ENCODE data around the gene PDE4B.
"Not testable (repeated sequence)": the region's sequence is repeated elsewhere in the genome, so short reads cannot be mapped to it uniquely, and the experiment has no call there.

Gene PDE4B

GRCh38 chr1:65995336-65995735 lies 202.6 kb downstream of the PDE4B start:
- no peak for DNase-seq (ENCODE audit: low read depth)

DNA sequence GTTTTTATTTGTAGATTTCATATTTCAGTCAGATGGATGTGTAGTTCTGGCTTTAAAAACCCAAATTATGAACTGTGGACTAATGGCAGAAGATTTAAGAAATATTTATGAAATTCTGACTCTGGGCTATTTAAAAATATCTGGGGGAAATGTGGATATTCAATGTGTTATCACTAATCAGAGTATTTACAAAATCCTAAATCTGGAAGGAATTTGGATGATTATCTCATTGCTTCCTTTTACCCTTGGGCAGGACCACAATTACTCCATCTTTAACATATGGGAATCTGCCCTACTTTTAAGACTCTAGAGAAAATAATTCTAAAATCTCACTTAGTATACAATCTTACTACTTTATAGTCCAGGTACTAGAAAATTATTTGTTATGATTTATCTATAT lies 203.2 kb downstream of the PDE4B start:
- DNase-seq (ENCODE audit: low read depth), result no peak

GRCh38 chr1:65997693-65998092 lies 205.0 kb downstream of the PDE4B start:
- DNase-seq (ENCODE audit: low read depth), result no peak

- DNase-seq (ENCODE audit: low read depth), result no peak
These were observed 206.3 kb downstream of the PDE4B start for GRCh38 chr1:65998763-65999583.

GRCh38 chr1:66000033-66000637 lies 207.4 kb downstream of the PDE4B start:
- no peak for DNase-seq (ENCODE audit: low read depth)

DNA sequence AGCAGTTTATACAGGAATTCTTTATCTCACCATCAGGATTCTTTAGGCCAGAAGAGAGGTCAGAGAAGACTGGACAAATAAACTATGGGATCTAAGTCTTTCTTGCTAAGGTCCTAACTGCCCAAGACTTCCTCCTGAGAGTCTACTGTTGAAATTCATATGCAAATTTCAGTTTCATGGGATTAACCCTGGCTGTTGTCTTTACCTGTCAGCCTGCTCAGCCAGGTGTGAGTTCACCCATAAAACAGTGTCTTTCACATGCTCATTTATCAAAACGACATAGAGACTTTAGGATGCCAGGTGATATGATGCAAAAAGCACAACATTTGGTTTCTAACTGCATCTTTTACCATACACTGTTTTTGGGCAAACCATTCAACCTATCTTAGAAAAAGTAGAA lies 211.0 kb downstream of the PDE4B start:
- no peak for DNase-seq (ENCODE audit: low read depth)

DNA sequence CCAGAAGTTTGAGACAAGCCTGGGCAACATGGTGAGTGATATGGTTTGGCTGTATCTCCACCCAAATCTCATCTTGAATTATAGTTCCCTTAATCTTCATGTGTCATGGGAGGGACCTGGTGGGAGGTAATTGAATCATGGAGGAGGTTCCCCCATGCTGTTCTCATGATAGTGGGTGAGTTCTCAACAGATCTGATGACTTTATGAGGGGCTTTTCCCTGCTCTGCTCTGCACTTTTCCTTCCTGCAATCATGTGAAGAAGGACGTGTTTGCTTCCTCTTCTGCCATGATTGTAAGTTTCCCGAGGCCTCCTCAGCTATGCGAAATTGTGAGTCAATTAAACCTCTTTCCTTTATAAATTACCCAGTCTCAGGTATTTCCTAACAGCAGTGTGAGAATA lies 213.8 kb downstream of the PDE4B start:
- not testable (repeated sequence) for DNase-seq (ENCODE audit: low read depth)

DNA sequence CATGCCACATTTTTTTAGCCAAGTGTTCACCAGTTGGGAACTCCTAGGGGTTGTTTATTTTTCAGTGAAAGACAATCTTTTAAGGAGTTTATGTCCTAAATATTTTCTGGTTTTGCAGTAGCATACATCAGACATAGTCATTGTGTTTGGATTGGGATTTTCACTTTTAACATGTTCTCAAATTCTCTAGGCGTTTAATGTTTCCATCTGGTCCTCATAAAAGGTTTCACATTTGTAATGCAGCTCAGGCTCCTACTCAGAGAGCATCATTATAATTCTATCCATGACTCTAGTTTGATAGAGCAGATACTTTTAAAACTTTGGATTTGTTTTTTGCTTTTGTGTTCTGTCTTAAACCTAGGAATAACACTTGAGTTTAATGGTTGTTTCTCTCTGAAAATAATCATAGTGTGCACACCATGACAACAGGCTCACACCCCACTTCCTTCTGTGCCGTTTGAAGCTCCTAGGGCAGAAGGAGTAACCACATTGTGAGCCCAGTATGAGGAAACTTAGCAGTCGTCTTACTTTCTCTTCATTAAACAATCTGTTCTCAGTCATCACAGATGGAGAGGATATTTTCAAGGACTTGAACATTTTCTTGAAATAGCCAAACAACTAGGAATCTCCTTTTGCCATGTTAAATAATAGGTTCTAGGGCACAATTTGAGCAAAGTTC lies 219.6 kb downstream of the PDE4B start:
- no peak for DNase-seq (ENCODE audit: low read depth)

DNA sequence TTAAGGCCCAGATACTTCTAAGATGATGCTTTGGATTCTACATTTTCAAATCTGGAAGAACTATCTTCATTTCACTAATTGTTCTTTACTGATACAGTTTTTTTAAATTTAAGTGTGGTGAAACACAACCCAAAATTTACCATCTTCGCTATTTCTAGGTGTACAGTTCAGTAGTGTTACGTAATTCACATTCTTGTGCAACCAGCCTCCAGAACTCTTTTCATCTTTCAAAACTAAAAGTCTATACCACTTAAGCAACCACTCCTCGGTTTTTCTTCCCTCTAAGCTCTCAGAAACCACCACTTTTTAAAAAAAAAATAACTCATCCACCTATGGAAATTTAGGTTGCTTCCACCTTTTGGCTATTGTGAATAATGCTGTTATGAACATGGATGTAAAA lies 220.7 kb downstream of the PDE4B start:
- DNase-seq (ENCODE audit: low read depth), result no peak

DNA sequence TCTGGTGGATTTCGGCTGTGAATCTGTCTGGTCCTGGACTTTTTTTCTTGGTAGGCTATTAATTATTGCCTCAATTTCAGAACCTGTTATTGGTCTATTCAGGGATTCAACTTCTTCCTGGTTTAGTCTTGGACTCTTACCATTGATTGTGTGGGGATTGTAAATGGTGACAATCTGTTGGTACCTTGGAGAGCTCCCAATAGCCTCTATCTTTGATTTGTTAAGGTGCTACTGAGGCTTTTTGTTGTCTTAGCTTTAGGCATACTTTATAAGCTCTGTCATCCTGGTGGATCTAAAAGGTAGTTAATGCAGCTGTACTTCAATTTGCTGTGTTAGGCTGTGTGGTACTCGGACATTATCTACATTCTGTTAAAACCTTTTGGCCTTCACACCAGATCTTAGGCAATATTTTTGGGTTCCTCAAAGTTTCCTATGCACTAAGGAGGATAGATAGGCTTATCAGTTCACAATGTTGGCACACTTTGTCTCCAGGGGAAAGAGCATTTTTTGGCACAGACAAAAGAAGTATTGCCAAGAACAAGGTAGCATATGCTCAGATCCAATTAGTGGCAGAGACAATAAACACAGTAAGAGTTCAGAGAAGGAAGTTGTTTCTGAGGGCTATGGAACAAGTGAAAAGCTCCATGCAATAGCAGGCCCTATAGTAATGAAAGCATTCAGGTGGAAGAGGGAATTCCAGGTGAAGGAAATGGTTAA lies 230.4 kb downstream of the PDE4B start:
- DNase-seq (ENCODE audit: low read depth), result no peak

DNA sequence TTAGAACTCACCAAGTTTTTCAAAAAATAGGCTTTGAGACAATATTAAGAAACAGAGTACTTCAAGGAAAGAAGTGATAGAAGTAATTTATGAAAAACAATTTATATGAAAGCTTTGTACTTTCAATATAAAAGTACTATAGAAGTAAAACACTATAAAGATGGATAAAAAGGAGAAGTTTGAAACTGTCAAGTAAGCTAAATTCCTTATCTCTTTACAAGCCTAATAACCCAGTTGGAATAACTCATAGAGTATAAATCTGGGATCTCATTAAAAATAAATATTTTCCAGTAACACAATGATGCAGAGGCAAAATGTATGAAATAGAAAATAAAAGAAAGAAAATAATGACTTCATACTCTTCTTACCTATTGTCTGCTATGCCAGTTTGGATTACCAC lies 232.5 kb downstream of the PDE4B start:
- DNase-seq (ENCODE audit: low read depth), result no peak

GRCh38 chr1:66028035-66028434 lies 235.3 kb downstream of the PDE4B start:
- DNase-seq (ENCODE audit: low read depth), result no peak

DNA sequence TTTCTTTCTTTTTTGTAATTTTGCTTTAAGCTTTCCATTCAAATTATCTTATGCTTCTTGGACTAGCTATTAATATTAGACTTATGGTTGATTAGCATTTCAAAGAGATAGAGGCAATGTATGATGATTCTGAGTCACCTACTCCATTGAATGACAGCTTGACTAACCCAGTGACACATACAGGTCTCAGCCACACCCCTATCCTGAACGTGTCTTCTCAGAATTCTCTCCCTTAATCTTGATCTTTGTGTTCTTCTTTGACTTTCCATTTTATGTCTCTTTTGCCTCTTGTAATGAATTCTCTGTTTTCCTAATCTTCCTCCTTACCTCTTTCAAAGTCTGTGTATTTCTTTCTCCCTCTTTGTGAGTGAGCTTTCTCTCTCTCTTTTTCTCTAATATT lies 241.1 kb downstream of the PDE4B start:
- no peak for DNase-seq (ENCODE audit: low read depth)

DNA sequence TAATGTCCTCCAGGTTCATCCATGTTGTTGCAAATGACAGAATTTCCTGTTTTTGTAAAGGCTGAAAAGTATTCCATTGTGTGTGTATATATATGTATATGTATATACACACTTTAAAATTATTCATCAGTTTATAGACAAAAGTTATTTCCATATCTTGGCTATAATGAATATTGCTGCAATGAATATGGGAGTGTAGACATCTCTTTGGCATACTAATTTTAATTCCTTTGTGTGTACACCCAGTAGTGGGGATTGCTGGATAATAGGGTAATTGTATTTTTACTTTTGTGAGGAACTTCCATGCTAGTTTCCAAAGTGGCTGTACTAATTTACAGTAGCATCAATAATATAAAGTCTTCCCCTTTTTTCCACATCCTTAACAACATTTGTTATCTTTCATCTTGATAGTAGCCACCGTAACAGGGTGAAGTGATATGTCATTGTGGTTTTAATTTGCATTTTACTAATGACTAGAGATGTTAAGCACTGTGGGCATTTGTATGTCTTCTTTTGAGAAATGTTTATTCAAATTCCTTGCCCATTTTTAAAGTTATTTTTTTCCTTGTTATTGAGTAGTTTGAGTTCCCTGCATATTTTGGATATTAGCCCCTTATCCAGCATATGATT lies 243.0 kb downstream of the PDE4B start:
- no peak for DNase-seq (ENCODE audit: low read depth)

- DNase-seq (ENCODE audit: low read depth), result no peak
These were observed 249.0 kb downstream of the PDE4B start for GRCh38 chr1:66041654-66042053.

DNA sequence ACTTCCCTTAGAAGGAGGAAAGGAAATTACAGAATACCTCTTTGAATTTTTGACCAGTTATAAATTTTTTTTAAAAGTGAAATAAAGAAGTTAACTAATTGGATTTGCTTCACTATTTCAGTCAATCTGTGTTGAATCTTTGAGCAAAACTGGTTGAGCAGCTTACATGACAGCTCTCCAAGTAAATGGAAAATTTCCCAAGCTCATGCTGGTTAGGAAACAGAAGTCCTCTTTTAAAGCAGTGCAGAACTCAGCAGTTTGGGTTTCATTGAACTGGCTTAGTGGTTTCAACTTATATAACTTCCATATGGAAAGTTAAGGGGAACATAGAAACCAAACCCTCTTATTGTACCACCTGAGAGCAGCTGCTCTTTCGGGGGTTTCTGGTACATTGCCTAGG lies 250.5 kb downstream of the PDE4B start:
- no peak for DNase-seq (ENCODE audit: low read depth)

- DNase-seq (ENCODE audit: low read depth), result no peak
These were observed 252.2 kb downstream of the PDE4B start for GRCh38 chr1:66044912-66045311.

DNA sequence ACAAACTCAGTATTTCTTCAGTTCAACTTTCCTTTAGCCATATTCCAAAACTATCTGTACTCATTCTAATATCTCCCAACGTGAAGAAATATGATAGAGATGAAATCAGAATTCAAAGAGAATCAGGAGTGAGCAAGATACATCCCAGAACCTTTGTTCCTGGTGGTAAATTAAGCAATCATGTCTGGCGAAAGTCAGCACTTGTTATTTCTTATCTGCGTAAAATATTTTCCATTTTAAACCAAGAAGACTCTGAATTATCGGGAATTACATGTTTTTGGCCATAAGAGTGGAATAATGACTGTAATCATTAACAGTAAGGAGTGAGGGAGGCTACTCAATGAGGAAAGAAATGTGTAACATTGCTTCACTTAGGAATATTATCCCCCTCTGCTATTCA lies 253.7 kb downstream of the PDE4B start:
- no peak for DNase-seq (ENCODE audit: low read depth)

GRCh38 chr1:66048011-66048410 lies 255.3 kb downstream of the PDE4B start:
- DNase-seq (ENCODE audit: low read depth), result no peak

DNA sequence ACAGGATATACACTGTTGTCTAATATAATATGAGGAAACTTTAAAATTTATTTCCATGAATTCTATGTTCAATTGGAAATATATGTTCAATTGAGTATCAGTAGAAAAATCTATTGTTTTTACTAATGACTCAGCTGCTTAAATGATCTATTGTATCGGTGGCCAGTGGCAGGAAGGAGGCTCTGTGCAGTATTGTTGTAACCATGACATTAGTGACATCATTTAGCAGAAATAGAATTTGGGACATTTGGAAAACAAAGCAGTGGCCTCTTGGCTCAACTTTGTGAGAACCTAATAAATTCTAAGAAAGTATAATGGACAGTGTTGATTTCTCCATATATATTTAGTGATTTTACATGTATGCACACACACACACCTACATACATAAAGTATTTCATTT lies 257.4 kb downstream of the PDE4B start:
- DNase-seq (ENCODE audit: low read depth), result no peak

DNA sequence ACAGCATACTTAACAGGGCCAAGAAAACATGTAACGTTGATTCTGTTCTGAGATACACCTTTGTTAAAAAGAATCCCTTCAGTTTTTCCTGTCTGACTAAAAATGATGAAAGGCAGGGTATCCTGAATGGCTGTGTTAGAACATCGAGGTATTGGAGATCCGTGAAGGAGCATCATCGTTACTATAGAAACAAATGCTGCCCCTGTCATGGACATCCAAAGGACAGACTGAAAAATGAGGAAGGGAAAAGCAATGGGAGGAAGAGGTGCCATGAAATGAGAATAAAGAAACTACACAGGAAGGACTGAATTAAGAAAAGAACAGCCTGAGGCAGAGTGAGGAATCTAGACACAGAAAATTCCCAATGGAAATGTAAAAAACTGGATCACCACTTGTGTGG lies 257.9 kb downstream of the PDE4B start:
- no peak for DNase-seq (ENCODE audit: low read depth)

DNA sequence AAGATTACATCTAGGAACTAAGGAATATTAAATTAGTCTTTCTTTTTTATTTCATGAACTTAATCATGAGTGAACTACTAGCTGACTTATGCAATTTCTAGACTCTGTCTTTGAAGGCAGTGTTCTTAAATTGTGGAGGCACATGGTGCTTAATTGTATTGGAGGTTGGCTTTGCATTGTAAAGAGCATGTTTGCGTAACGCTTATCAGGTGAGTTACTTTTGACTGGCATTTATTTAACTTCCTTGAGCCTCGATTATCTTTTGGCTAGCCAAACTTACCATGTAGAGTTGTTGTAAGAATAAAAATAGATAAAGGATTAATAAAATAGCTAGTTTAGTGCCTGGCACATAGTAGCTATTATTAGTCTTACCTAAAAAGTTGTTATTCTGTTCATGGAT lies 262.4 kb downstream of the PDE4B start:
- DNase-seq (ENCODE audit: low read depth), result no peak
